HEK293 (cell line): ENCODE measurements around the gene CACNA1G.

Source experiments
- CTCF ChIP-seq: fragments of 450-650 bp; formaldehyde crosslinking; IDR thresholded peaks from 2 replicates; pipeline ENCODE4 v1.5.1; 2016; ENCODE audit warnings: missing biosample characterization, missing genetic modification characterization
- ZBTB20 ChIP-seq: fragments of 450-650 bp; formaldehyde crosslinking; IDR thresholded peaks from 2 replicates; pipeline ENCODE4 v1.5.1; 2016; ENCODE audit warnings: missing biosample characterization, missing genetic modification characterization
- ZNF549 ChIP-seq: fragments of 450-650 bp; IDR thresholded peaks from 2 replicates; pipeline ENCODE4 v1.5.1; 2018; ENCODE audit warnings: missing biosample characterization, missing genetic modification characterization, mild to moderate bottlenecking, inconsistent platforms, moderate library complexity

- no peak for TF ChIP-seq ZBTB20
- no peak for TF ChIP-seq ZNF549 (tag by site-specific recombination)
- no peak for TF ChIP-seq CTCF (tag by site-specific recombination)
Measured at GRCh38 chr17:50599606-50600005, 39.1 kb downstream of the CACNA1G start.
